Measurements from ENCODE around the gene RPLP2. TPM values are rescaled to one million over a fixed set of nuclear protein-coding genes. Genes with fewer than 3 reads are reported as not detected.

RPLP2 gene
- total and polyA plus RNA-seq, 4 donors: 441 to 2,648 (median 1,513) TPM

DNA sequence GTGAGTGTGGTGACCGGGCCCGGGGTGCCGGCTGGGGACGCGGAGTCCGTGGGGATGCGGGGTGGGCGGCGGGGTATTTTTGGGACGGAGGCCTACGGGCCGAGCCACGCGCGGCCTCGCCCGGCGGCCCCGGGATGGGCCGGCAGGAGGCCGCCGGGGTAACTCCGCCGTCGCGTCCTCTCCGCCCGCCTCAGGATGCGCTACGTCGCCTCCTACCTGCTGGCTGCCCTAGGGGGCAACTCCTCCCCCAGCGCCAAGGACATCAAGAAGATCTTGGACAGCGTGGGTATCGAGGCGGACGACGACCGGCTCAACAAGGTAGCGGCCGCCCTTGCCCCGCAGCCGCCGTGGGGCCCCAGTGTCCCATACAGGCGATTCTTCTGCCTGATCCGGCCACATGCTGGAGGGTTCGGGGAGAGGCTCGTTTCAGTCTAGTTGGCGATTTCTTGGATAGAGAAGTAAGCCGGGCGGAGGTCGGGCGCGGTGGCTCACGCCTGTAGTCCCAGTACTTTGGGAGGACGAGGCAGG is 337 bp downstream of the RPLP2 start:
- 0% methylated on average over 45 to 55 of the region's 55 CpGs for WGBS, 2 donors
- H3K27ac ChIP-seq (ENCODE audit: low read depth in 1 of 2, low read length in 1 of 2): peak overlapping the region; percentile 94 to 97
- peak overlapping the region; percentile 98 for H3K4me3 ChIP-seq
- H3K27me3 ChIP-seq (ENCODE audit: control insufficient read depth in 3 of 3, insufficient read depth in 3 of 3, low read length in 2 of 3): no peaks in the 10 kb centered on the region
- H3K9me3 ChIP-seq (ENCODE audit: control insufficient read depth in 4 of 4, insufficient read depth in 3 of 4, low read length in 3 of 4): no peaks in the 10 kb centered on the region
- DNase-seq (no peak), ATAC-seq (ENCODE audit: insufficient read depth, low FRiP score) (no peak)
- TF ChIP-seq CTCF (IDR thresholded peaks at IDR 0.05; ENCODE audit: control extremely low read depth, extremely low read depth): no peak
- H3K4me1 ChIP-seq (ENCODE audit: control insufficient read depth in 5 of 5, insufficient read depth in 5 of 5, low read length in 5 of 5): peaks cover 5 to 23% (median 9%) of the 10 kb centered on the region in 5 donors
- peak overlapping the region; percentile 61 to 86 for H3K9ac ChIP-seq (ENCODE audit: insufficient read depth in 1 of 2, low read length in 2 of 2)
- H3K36me3 ChIP-seq (ENCODE audit: control insufficient read depth in 4 of 4, insufficient read depth in 4 of 4, low read length in 4 of 4): peaks cover 0 to 25% (median 14%) of the 10 kb centered on the region in 4 donors

DNA sequence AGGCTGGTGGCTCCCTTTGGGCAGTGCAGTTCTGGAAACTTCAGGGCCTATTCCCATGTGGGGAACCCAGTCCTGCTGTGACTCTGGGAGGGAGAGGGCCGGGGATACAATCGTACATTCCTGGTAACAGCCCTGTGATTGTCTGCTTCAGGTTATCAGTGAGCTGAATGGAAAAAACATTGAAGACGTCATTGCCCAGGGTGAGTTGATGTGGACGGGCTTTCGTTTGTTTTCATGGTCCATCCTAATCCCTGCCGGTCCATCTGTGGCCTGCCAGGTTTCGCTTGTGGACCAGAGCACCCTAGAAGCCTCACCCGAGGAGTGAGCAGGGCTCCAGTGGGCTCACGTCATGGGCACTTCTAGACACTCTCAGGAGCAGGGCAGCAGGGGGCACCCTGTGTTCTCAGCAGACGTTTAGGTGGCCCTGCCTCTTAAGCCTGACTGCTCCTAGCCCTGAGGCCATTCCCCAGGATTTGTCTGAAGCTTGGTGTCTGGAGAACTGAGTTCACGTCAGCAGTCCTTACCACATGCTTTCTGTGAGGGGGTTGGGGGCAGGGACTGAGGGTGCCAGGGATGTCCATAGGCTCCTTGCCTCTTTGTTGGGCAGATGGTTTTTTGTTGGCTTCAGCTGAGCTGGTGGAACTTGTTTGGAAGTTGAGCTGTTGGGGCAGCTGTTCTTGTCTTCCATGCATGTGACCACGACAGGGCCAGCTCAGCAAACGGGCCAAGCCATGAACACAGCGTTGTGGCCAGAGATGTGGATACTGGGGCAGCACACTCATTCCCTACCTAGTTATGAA is 1.9 kb downstream of the RPLP2 start:
- DNase-seq (no peak), ATAC-seq (ENCODE audit: insufficient read depth, low FRiP score) (no peak)
- H3K9ac ChIP-seq (ENCODE audit: insufficient read depth in 1 of 2, low read length in 2 of 2): no peak overlapping the region
- WGBS, 2 donors: 73 to 77% methylated on average over 14 of the region's 14 CpGs
- H3K9me3 ChIP-seq (ENCODE audit: control insufficient read depth in 4 of 4, insufficient read depth in 3 of 4, low read length in 3 of 4): no peaks in the 10 kb centered on the region
- H3K4me1 ChIP-seq (ENCODE audit: control insufficient read depth in 5 of 5, insufficient read depth in 5 of 5, low read length in 5 of 5): peaks cover 5 to 20% (median 6%) of the 10 kb centered on the region in 5 donors
- peak overlapping the region; percentile 2 to 5 for H3K27ac ChIP-seq (ENCODE audit: low read depth in 1 of 2, low read length in 1 of 2)
- peaks cover 0 to 31% (median 14%) of the 10 kb centered on the region in 4 donors for H3K36me3 ChIP-seq (ENCODE audit: control insufficient read depth in 4 of 4, insufficient read depth in 4 of 4, low read length in 4 of 4)
- no peaks in the 10 kb centered on the region for H3K27me3 ChIP-seq (ENCODE audit: control insufficient read depth in 3 of 3, insufficient read depth in 3 of 3, low read length in 2 of 3)
- no peak overlapping the region for H3K4me3 ChIP-seq
- TF ChIP-seq CTCF (IDR thresholded peaks at IDR 0.05; ENCODE audit: control extremely low read depth, extremely low read depth): no peak

- no peak overlapping the region for H3K27ac ChIP-seq (ENCODE audit: low read depth in 1 of 2, low read length in 1 of 2)
- no peak overlapping the region for H3K9ac ChIP-seq (ENCODE audit: insufficient read depth in 1 of 2, low read length in 2 of 2)
- TF ChIP-seq CTCF (IDR thresholded peaks at IDR 0.05; ENCODE audit: control extremely low read depth, extremely low read depth): no peak
- H3K4me3 ChIP-seq: no peak overlapping the region
- no peaks in the 10 kb centered on the region for H3K9me3 ChIP-seq (ENCODE audit: control insufficient read depth in 4 of 4, insufficient read depth in 3 of 4, low read length in 3 of 4)
- DNase-seq (no peak), ATAC-seq (ENCODE audit: insufficient read depth, low FRiP score) (no peak)
- WGBS, 2 donors: 90 to 98% methylated on average over 3 of the region's 3 CpGs
- H3K27me3 ChIP-seq (ENCODE audit: control insufficient read depth in 3 of 3, insufficient read depth in 3 of 3, low read length in 2 of 3): no peaks in the 10 kb centered on the region
- peaks cover 0 to 31% (median 14%) of the 10 kb centered on the region in 4 donors for H3K36me3 ChIP-seq (ENCODE audit: control insufficient read depth in 4 of 4, insufficient read depth in 4 of 4, low read length in 4 of 4)
- peaks cover 5 to 20% (median 6%) of the 10 kb centered on the region in 5 donors for H3K4me1 ChIP-seq (ENCODE audit: control insufficient read depth in 5 of 5, insufficient read depth in 5 of 5, low read length in 5 of 5)
These were observed 2.6 kb downstream of the RPLP2 start for GRCh38 chr11:812390-812789.

Data from lung (tissue), 12 donors.